DOHH2 (cell line): ENCODE results near the gene EVC.

Experiments
- H3F3A ChIP-seq: fragments of 200-600 bp; sonication (generic), shearing (Covaris generic); 2 replicates; pipeline ENCODE4 v1.6.0; 2016; ENCODE audit warnings: antibody characterized with exemption, mild to moderate bottlenecking; ENCODE audit not compliant: control insufficient read depth, insufficient read depth
- H3K27ac ChIP-seq: fragments of 200-600 bp; sonication (generic); 2 replicates; pipeline ENCODE4 v1.5.1; 2014; ENCODE audit warnings: low read depth, mild to moderate bottlenecking, low read length, moderate library complexity
- H3K27me3 ChIP-seq: fragments of 200-600 bp; sonication (generic); 2 replicates; pipeline ENCODE4 v1.6.1; 2014; ENCODE audit warnings: mild to moderate bottlenecking, low read length, mixed read lengths; ENCODE audit not compliant: control insufficient read depth
- H3K36me3 ChIP-seq: fragments of 200-600 bp; sonication (generic); 2 replicates; pipeline ENCODE4 v1.6.1; 2014; ENCODE audit warnings: mild to moderate bottlenecking, low read length, moderate library complexity, mixed read lengths; ENCODE audit not compliant: control insufficient read depth
- H3K4me1 ChIP-seq: fragments of 200-600 bp; sonication (generic); 2 replicates; pipeline ENCODE4 v1.6.1; 2014; ENCODE audit warnings: mild to moderate bottlenecking, low read length, mixed read lengths; ENCODE audit not compliant: control insufficient read depth
- H3K4me2 ChIP-seq: fragments of 200-600 bp; sonication (generic); 2 replicates; pipeline ENCODE4 v1.6.0; 2014; ENCODE audit warnings: mild to moderate bottlenecking, low read length, moderate library complexity
- H3K4me3 ChIP-seq: fragments of 200-600 bp; sonication (generic); 2 replicates; pipeline ENCODE4 v1.5.1; 2014; ENCODE audit warnings: mild to moderate bottlenecking, low read length, mixed read lengths
- H3K79me2 ChIP-seq: fragments of 200-600 bp; sonication (generic); 2 replicates; pipeline ENCODE4 v1.6.1; 2014; ENCODE audit warnings: mild to moderate bottlenecking, low read length, mixed read lengths; ENCODE audit not compliant: control insufficient read depth
- H3K9me2 ChIP-seq: fragments of 200-600 bp; sonication (generic); replicated peaks from 2 replicates; pipeline ENCODE4 v1.6.1; 2014; ENCODE audit warnings: mild to moderate bottlenecking, low read length, mixed read lengths; ENCODE audit not compliant: control insufficient read depth
- H3K9me3 ChIP-seq: fragments of 200-600 bp; sonication (generic); 2 replicates; pipeline ENCODE4 v1.6.1; 2014; ENCODE audit warnings: antibody characterized with exemption, low read length, mixed read lengths; ENCODE audit not compliant: control insufficient read depth, insufficient read depth
- H4K20me1 ChIP-seq: fragments of 200-600 bp; sonication (generic); 2 replicates; pipeline ENCODE4 v1.6.0; 2014; ENCODE audit warnings: low read depth, mild to moderate bottlenecking, antibody characterized with exemption, low read length, moderate library complexity; ENCODE audit not compliant: control insufficient read depth, insufficient read depth
- CTCF ChIP-seq: fragments of 200-600 bp; sonication (generic); IDR thresholded peaks from one replicate; pipeline ENCODE4 v1.5.1; 2014; ENCODE audit warnings: antibody characterized with exemption, mild to moderate bottlenecking, low read depth, low read length; ENCODE audit not compliant: poor library complexity, severe bottlenecking
- EZH2phosphoT487 ChIP-seq: fragments of 200-600 bp; sonication (generic); IDR thresholded peaks from 2 replicates; pipeline ENCODE4 v1.6.1; 2017; ENCODE audit warnings: borderline replicate concordance, mild to moderate bottlenecking, antibody characterized with exemption, low read length, moderate library complexity, mixed read lengths

The EVC gene

GRCh38 chr4:5798946-5799345 lies 87.9 kb downstream of the EVC start:
- no peaks in the 10 kb centered on the region for H3K9me2 ChIP-seq
- H3K9me3 ChIP-seq: no peaks in the 10 kb centered on the region; the same call in 1 of the 2 replicates
- H3K27ac ChIP-seq: no peak overlapping the region
- H3K27me3 ChIP-seq: no peaks in the 10 kb centered on the region
- TF ChIP-seq EZH2phosphoT487: no peak
- TF ChIP-seq CTCF: no peak
- H3F3A ChIP-seq: no peaks in the 10 kb centered on the region
- H3K4me1 ChIP-seq: no peaks in the 10 kb centered on the region
- no peaks in the 10 kb centered on the region for H4K20me1 ChIP-seq
- H3K36me3 ChIP-seq: no peaks in the 10 kb centered on the region
- no peak overlapping the region for H3K4me2 ChIP-seq
- no peak overlapping the region for H3K4me3 ChIP-seq
- H3K79me2 ChIP-seq: no peaks in the 10 kb centered on the region

- no peaks in the 10 kb centered on the region for H3K36me3 ChIP-seq
- H3K79me2 ChIP-seq: no peaks in the 10 kb centered on the region
- no peak overlapping the region for H3K4me2 ChIP-seq
- TF ChIP-seq EZH2phosphoT487 (no peak), CTCF (no peak)
- H3K27me3 ChIP-seq: no peaks in the 10 kb centered on the region
- H4K20me1 ChIP-seq: no peaks in the 10 kb centered on the region
- H3K9me2 ChIP-seq: no peaks in the 10 kb centered on the region
- H3K4me1 ChIP-seq: no peaks in the 10 kb centered on the region
- H3K4me3 ChIP-seq: no peak overlapping the region
- no peak overlapping the region for H3K27ac ChIP-seq
- no peaks in the 10 kb centered on the region; the same call in 1 of the 2 replicates for H3K9me3 ChIP-seq
- H3F3A ChIP-seq: no peaks in the 10 kb centered on the region
These were observed 88.4 kb downstream of the EVC start for GRCh38 chr4:5799406-5799805.

GRCh38 chr4:5800496-5800895 lies 89.5 kb downstream of the EVC start:
- Histone ChIP-seq H3K9me3 (no peaks in the 10 kb centered on the region; the same call in 1 of the 2 replicates), H3K4me2 (no peak overlapping the region), H3K27ac (no peak overlapping the region), H3K36me3 (no peaks in the 10 kb centered on the region), H4K20me1 (no peaks in the 10 kb centered on the region), H3K27me3 (no peaks in the 10 kb centered on the region), H3K79me2 (no peaks in the 10 kb centered on the region), H3F3A (no peaks in the 10 kb centered on the region), H3K4me3 (no peak overlapping the region), H3K9me2 (no peaks in the 10 kb centered on the region), H3K4me1 (no peaks in the 10 kb centered on the region)
- TF ChIP-seq CTCF: no peak
- no peak for TF ChIP-seq EZH2phosphoT487
